ENCODE results near the gene PHKA2.
"Not testable (repeated sequence)": the region's sequence is repeated elsewhere in the genome, so short reads cannot be mapped to it uniquely, and the experiment has no call there.

The PHKA2 gene

DNA sequence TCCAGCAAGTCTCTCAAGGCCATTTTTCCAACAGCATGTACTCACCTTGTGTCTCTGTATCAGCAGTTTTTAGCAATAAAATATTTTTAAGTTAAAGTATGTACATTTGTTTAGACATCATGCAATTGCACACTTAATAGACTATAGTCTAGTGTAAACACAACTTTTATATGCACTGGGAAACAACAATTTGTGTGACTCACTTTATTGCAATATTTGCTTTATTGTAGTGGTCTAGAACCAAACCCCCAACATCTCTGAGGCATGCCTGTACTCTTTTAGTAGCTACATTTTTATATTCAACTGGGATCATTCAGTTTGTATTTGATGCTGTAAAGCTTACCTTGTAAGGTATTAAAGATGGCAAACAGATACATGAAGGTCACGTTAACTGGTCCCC, 14.7 kb upstream of the PHKA2 start:
- Histone ChIP-seq H3K9ac (ENCODE audit: low read length in 2 of 2) (no peak overlapping the region), H3K36me3 (ENCODE audit: control insufficient read depth in 2 of 2, insufficient read depth in 2 of 2, low read length in 2 of 2) (no peaks in the 10 kb centered on the region), H3K27ac (ENCODE audit: low read length) (no peak overlapping the region), H3K4me3 (ENCODE audit: low read length in 2 of 2) (no peak overlapping the region), H3K4me1 (ENCODE audit: control insufficient read depth, insufficient read depth, low read length) (no peaks in the 10 kb centered on the region), H3K27me3 (ENCODE audit: control insufficient read depth in 1 of 2, insufficient read depth in 2 of 2, low read length in 2 of 2) (peaks cover 0 to 2% of the 10 kb centered on the region in 2 donors), H3K9me3 (ENCODE audit: control insufficient read depth in 2 of 2, low read length in 2 of 2) (no peaks in the 10 kb centered on the region)

- no peak overlapping the region for H3K9ac ChIP-seq (ENCODE audit: low read length in 2 of 2)
- no peak overlapping the region for H3K27ac ChIP-seq (ENCODE audit: low read length)
- H3K27me3 ChIP-seq (ENCODE audit: control insufficient read depth in 1 of 2, insufficient read depth in 2 of 2, low read length in 2 of 2), result no peaks in the 10 kb centered on the region
- H3K4me3 ChIP-seq (ENCODE audit: low read length in 2 of 2), result no peak overlapping the region
- no peaks in the 10 kb centered on the region for H3K4me1 ChIP-seq (ENCODE audit: control insufficient read depth, insufficient read depth, low read length)
- H3K36me3 ChIP-seq (ENCODE audit: control insufficient read depth in 2 of 2, insufficient read depth in 2 of 2, low read length in 2 of 2), result no peaks in the 10 kb centered on the region
- no peaks in the 10 kb centered on the region for H3K9me3 ChIP-seq (ENCODE audit: control insufficient read depth in 2 of 2, low read length in 2 of 2)
These were observed 14.0 kb upstream of the PHKA2 start for GRCh38 chrX:18997916-18998315.

DNA sequence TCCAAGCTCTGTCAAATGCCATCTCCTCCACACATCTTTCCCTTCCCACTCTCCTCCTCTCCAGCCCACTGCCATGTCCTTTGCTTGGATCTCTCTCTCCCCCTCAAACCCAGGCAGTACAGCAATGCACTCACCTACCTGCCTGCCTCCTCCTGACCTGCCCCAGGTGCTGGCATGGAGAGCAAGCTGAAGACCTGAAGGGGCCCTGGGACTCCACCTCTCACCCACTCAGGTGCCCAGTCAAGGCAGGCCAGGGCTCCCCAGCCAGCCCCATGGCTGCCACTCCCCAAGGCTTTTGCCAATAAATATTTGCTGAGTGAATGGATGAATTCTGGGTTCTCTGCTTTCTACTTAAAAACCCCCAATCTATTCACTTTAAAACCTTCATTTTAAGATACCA, 12.6 kb upstream of the PHKA2 start:
- Histone ChIP-seq H3K27me3 (ENCODE audit: control insufficient read depth in 1 of 2, insufficient read depth in 2 of 2, low read length in 2 of 2) (no peaks in the 10 kb centered on the region), H3K4me3 (ENCODE audit: low read length in 2 of 2) (no peak overlapping the region), H3K36me3 (ENCODE audit: control insufficient read depth in 2 of 2, insufficient read depth in 2 of 2, low read length in 2 of 2) (no peaks in the 10 kb centered on the region), H3K4me1 (ENCODE audit: control insufficient read depth, insufficient read depth, low read length) (no peaks in the 10 kb centered on the region), H3K9ac (ENCODE audit: low read length in 2 of 2) (no peak overlapping the region), H3K9me3 (ENCODE audit: control insufficient read depth in 2 of 2, low read length in 2 of 2) (no peaks in the 10 kb centered on the region), H3K27ac (ENCODE audit: low read length) (no peak overlapping the region)

DNA sequence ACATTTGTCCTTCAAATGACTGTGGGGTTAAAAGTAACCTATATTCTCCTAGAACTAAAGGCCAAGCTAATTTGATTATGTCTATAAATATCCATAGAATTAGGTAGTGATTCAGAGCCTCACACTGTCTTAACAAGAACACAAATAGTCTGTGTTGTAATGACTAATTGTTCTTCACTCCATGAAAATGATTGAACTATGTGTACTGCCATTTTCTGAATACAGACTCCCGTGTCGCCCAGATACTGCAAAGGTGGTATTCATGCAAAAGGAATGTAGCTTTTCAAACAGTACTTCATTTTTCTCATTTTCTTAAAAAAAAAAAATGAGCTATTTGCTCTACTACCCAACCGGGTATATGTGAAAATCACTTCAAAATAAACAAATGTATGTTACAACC, 11.3 kb upstream of the PHKA2 start:
- Histone ChIP-seq H3K9me3 (ENCODE audit: control insufficient read depth in 2 of 2, low read length in 2 of 2) (no peaks in the 10 kb centered on the region), H3K27me3 (ENCODE audit: control insufficient read depth in 1 of 2, insufficient read depth in 2 of 2, low read length in 2 of 2) (no peaks in the 10 kb centered on the region), H3K4me1 (ENCODE audit: control insufficient read depth, insufficient read depth, low read length) (no peaks in the 10 kb centered on the region), H3K9ac (ENCODE audit: low read length in 2 of 2) (no peak overlapping the region), H3K4me3 (ENCODE audit: low read length in 2 of 2) (no peak overlapping the region), H3K36me3 (ENCODE audit: control insufficient read depth in 2 of 2, insufficient read depth in 2 of 2, low read length in 2 of 2) (no peaks in the 10 kb centered on the region), H3K27ac (ENCODE audit: low read length) (no peak overlapping the region)

DNA sequence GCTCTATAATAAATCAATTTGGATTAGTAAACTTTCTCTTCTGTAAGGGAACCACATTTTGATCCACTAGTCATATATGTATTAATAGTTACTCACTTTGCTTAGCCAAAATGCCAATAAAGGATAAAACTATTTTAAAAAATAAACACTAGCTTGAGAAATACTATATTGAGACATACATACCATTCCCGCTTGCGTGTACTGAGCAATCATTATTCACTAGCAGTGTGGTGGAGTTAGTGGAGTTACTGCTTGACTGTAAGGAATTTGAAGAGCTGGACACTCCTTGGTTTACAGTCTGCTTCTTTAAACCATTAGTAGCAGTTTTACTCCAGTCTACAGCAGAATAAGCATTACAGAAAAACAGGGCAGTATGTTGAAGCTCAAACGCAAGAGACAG, 10.8 kb upstream of the PHKA2 start:
- Histone ChIP-seq H3K36me3 (ENCODE audit: control insufficient read depth in 2 of 2, insufficient read depth in 2 of 2, low read length in 2 of 2) (no peaks in the 10 kb centered on the region), H3K27me3 (ENCODE audit: control insufficient read depth in 1 of 2, insufficient read depth in 2 of 2, low read length in 2 of 2) (peaks cover 0 to 2% of the 10 kb centered on the region in 2 donors), H3K9me3 (ENCODE audit: control insufficient read depth in 2 of 2, low read length in 2 of 2) (no peaks in the 10 kb centered on the region), H3K4me1 (ENCODE audit: control insufficient read depth, insufficient read depth, low read length) (no peaks in the 10 kb centered on the region), H3K27ac (ENCODE audit: low read length) (no peak overlapping the region), H3K9ac (ENCODE audit: low read length in 2 of 2) (no peak overlapping the region), H3K4me3 (ENCODE audit: low read length in 2 of 2) (no peak overlapping the region)

- Histone ChIP-seq H3K4me1 (ENCODE audit: control insufficient read depth, insufficient read depth, low read length) (no peaks in the 10 kb centered on the region), H3K27ac (ENCODE audit: low read length) (no peak overlapping the region), H3K27me3 (ENCODE audit: control insufficient read depth in 1 of 2, insufficient read depth in 2 of 2, low read length in 2 of 2) (peaks cover 0 to 4% of the 10 kb centered on the region in 2 donors), H3K9me3 (ENCODE audit: control insufficient read depth in 2 of 2, low read length in 2 of 2) (no peaks in the 10 kb centered on the region), H3K4me3 (ENCODE audit: low read length in 2 of 2) (no peak overlapping the region), H3K9ac (ENCODE audit: low read length in 2 of 2) (no peak overlapping the region), H3K36me3 (ENCODE audit: control insufficient read depth in 2 of 2, insufficient read depth in 2 of 2, low read length in 2 of 2) (no peaks in the 10 kb centered on the region)
These were observed 8.9 kb upstream of the PHKA2 start for GRCh38 chrX:18992829-18993228.

DNA sequence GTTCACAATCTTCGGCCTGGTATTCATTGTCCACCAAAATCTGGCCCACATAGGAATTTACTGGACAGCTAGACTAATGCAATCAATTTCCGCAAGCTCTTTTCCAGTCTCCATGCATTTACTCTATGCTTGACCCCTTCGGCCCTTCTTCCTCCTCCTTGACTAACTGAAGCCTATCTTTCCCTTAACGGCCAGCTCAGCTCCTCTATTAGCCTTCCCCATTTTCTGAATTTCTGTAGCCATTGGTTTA, 1.2 kb upstream of the PHKA2 start:
- Histone ChIP-seq H3K4me3 (ENCODE audit: low read length in 2 of 2) (peak overlapping the region; percentile 50 to 76), H3K9ac (ENCODE audit: low read length in 2 of 2) (peak overlapping the region; percentile 72 to 75), H3K27me3 (ENCODE audit: control insufficient read depth in 1 of 2, insufficient read depth in 2 of 2, low read length in 2 of 2) (peaks cover 0 to 6% of the 10 kb centered on the region in 2 donors), H3K27ac (ENCODE audit: low read length) (peak overlapping the region; percentile 58), H3K4me1 (ENCODE audit: control insufficient read depth, insufficient read depth, low read length) (peaks cover 9% of the 10 kb centered on the region), H3K36me3 (ENCODE audit: control insufficient read depth in 2 of 2, insufficient read depth in 2 of 2, low read length in 2 of 2) (no peaks in the 10 kb centered on the region), H3K9me3 (ENCODE audit: control insufficient read depth in 2 of 2, low read length in 2 of 2) (no peaks in the 10 kb centered on the region)

GRCh38 chrX:18984381-18985185, 669 bp upstream of the PHKA2 start:
- Histone ChIP-seq H3K9ac (ENCODE audit: low read length in 2 of 2) (peak overlapping the region; percentile 72 to 75), H3K27me3 (ENCODE audit: control insufficient read depth in 1 of 2, insufficient read depth in 2 of 2, low read length in 2 of 2) (peaks cover 0 to 3% of the 10 kb centered on the region in 2 donors), H3K4me1 (ENCODE audit: control insufficient read depth, insufficient read depth, low read length) (peaks cover 9% of the 10 kb centered on the region), H3K4me3 (ENCODE audit: low read length in 2 of 2) (peak overlapping the region; percentile 50 to 76), H3K9me3 (ENCODE audit: control insufficient read depth in 2 of 2, low read length in 2 of 2) (no peaks in the 10 kb centered on the region), H3K36me3 (ENCODE audit: control insufficient read depth in 2 of 2, insufficient read depth in 2 of 2, low read length in 2 of 2) (no peaks in the 10 kb centered on the region), H3K27ac (ENCODE audit: low read length) (peak overlapping the region; percentile 58)

DNA sequence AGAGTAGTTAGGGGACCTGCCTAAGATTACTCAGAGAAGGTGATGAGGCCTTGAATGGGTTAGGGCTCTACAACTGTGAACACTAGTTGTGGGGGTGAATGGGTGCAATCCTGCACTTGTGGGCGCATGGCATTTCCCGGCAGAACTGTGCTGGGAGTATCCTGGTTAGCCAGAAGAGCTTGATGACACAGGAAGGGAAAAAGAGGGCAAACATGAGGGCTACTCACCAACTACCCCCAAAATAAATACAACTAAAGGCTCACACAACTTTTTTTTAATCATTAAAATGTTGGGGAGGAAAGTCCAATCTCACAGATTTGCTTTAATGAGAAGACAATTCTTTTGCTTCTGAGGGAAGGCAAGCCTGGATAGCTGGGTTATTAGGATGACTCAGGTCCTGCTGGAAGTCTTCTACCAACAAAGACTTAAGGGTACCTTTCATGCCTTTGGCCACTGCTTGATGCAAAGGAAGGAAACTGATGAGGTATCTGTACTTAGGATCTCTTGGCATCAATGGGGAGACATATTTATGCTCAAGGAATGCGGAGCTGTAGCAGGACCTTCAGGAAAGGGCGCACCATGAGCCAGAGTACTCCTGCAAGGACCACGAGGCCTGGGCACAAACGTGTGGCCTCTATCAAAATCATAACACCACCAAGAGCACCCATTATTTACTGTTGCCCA, 2.6 kb downstream of the PHKA2 start:
- Histone ChIP-seq H3K36me3 (ENCODE audit: control insufficient read depth in 2 of 2, insufficient read depth in 2 of 2, low read length in 2 of 2) (no peaks in the 10 kb centered on the region), H3K9ac (ENCODE audit: low read length in 2 of 2) (no peak overlapping the region), H3K4me1 (ENCODE audit: control insufficient read depth, insufficient read depth, low read length) (peaks cover 9% of the 10 kb centered on the region), H3K9me3 (ENCODE audit: control insufficient read depth in 2 of 2, low read length in 2 of 2) (no peaks in the 10 kb centered on the region), H3K4me3 (ENCODE audit: low read length in 2 of 2) (no peak overlapping the region), H3K27me3 (ENCODE audit: control insufficient read depth in 1 of 2, insufficient read depth in 2 of 2, low read length in 2 of 2) (peaks cover 0 to 2% of the 10 kb centered on the region in 2 donors), H3K27ac (ENCODE audit: low read length) (no peak overlapping the region)

DNA sequence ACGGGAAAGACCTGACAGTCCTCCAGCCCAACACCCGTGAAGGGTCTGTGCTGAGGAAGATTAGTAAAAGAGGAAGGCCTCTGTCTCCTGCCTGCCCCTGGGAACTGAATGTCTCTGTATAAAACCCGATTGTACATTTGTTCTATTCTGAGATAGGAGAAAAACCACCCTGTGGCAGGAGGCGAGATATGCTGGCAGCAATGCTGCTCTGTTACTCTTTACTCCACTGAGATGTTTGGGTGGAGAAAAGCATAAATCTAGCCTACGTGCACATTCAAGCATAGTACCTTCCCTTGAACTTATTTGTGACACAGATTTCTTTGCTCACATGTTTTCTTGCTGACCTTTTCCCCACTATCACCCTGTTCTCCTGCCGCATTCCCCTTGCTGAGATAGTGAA, 3.7 kb downstream of the PHKA2 start:
- not testable (repeated sequence) for H3K36me3 ChIP-seq (ENCODE audit: control insufficient read depth in 2 of 2, insufficient read depth in 2 of 2, low read length in 2 of 2); H3K9ac ChIP-seq (ENCODE audit: low read length in 2 of 2); H3K4me1 ChIP-seq (ENCODE audit: control insufficient read depth, insufficient read depth, low read length); H3K27ac ChIP-seq (ENCODE audit: low read length); H3K9me3 ChIP-seq (ENCODE audit: control insufficient read depth in 2 of 2, low read length in 2 of 2); H3K4me3 ChIP-seq (ENCODE audit: low read length in 2 of 2); H3K27me3 ChIP-seq (ENCODE audit: control insufficient read depth in 1 of 2, insufficient read depth in 2 of 2, low read length in 2 of 2)

DNA sequence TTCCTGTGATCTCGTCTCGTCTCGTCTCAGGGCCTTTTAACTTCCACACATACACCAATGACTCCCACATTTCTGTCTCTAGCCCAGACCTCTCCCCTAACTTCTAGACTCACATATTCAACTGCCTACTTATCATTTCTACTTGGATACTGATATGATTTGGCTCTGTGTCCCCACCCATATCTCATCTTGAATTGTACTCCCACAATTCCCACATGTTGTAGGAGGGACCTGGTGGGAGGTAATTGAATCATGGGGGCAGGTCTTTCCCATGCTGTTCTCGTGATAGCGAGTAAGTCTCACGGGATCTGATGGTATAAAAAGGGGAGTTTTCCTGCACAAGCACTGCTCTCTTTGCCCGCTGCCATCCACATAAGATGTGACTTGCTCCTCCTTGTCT, 8.9 kb downstream of the PHKA2 start:
- no peaks in the 10 kb centered on the region for H3K4me1 ChIP-seq (ENCODE audit: control insufficient read depth, insufficient read depth, low read length)
- no peak overlapping the region for H3K9ac ChIP-seq (ENCODE audit: low read length in 2 of 2)
- no peak overlapping the region for H3K27ac ChIP-seq (ENCODE audit: low read length)
- no peaks in the 10 kb centered on the region for H3K36me3 ChIP-seq (ENCODE audit: control insufficient read depth in 2 of 2, insufficient read depth in 2 of 2, low read length in 2 of 2)
- no peak overlapping the region for H3K4me3 ChIP-seq (ENCODE audit: low read length in 2 of 2)
- no peaks in the 10 kb centered on the region for H3K9me3 ChIP-seq (ENCODE audit: control insufficient read depth in 2 of 2, low read length in 2 of 2)
- no peaks in the 10 kb centered on the region for H3K27me3 ChIP-seq (ENCODE audit: control insufficient read depth in 1 of 2, insufficient read depth in 2 of 2, low read length in 2 of 2)
